Measurements from ENCODE around the gene ANKHD1.
A peak's percentile ranks its signal among the peaks of the same experiment; 100 is the strongest.

The ANKHD1 gene, protein sequence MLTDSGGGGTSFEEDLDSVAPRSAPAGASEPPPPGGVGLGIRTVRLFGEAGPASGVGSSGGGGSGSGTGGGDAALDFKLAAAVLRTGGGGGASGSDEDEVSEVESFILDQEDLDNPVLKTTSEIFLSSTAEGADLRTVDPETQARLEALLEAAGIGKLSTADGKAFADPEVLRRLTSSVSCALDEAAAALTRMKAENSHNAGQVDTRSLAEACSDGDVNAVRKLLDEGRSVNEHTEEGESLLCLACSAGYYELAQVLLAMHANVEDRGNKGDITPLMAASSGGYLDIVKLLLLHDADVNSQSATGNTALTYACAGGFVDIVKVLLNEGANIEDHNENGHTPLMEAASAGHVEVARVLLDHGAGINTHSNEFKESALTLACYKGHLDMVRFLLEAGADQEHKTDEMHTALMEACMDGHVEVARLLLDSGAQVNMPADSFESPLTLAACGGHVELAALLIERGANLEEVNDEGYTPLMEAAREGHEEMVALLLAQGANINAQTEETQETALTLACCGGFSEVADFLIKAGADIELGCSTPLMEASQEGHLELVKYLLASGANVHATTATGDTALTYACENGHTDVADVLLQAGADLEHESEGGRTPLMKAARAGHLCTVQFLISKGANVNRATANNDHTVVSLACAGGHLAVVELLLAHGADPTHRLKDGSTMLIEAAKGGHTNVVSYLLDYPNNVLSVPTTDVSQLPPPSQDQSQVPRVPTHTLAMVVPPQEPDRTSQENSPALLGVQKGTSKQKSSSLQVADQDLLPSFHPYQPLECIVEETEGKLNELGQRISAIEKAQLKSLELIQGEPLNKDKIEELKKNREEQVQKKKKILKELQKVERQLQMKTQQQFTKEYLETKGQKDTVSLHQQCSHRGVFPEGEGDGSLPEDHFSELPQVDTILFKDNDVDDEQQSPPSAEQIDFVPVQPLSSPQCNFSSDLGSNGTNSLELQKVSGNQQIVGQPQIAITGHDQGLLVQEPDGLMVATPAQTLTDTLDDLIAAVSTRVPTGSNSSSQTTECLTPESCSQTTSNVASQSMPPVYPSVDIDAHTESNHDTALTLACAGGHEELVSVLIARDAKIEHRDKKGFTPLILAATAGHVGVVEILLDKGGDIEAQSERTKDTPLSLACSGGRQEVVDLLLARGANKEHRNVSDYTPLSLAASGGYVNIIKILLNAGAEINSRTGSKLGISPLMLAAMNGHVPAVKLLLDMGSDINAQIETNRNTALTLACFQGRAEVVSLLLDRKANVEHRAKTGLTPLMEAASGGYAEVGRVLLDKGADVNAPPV (N-terminal part only)

GRCh38 chr5:140401362-140402257, at the start of gene ANKHD1:
Gene ANKHD1 (plus strand): TSS chr5:140401833. CDS start chr5:140401968, 135 bp downstream.
- DNase-seq, result peak; percentile 100

DNA sequence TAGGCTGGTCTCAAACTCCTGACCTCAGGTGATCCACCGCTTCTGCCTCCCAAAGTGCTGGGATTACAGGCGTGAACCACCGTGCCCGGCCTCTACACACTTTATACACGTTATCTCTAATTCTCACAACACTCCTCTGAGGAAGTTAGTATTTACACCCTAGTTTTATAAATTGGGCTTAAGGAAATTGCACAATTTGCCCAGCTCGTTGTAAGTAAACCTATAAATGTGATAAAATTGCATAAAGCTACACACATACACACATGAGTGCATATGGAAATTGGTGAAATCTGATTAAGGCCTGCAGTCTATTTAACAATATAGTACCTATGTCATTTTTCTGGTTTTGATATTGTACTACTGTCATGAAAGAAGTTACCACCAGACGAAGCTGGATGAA, 46.1 kb upstream of the ANKHD1 start:
- no peak for DNase-seq

DNA sequence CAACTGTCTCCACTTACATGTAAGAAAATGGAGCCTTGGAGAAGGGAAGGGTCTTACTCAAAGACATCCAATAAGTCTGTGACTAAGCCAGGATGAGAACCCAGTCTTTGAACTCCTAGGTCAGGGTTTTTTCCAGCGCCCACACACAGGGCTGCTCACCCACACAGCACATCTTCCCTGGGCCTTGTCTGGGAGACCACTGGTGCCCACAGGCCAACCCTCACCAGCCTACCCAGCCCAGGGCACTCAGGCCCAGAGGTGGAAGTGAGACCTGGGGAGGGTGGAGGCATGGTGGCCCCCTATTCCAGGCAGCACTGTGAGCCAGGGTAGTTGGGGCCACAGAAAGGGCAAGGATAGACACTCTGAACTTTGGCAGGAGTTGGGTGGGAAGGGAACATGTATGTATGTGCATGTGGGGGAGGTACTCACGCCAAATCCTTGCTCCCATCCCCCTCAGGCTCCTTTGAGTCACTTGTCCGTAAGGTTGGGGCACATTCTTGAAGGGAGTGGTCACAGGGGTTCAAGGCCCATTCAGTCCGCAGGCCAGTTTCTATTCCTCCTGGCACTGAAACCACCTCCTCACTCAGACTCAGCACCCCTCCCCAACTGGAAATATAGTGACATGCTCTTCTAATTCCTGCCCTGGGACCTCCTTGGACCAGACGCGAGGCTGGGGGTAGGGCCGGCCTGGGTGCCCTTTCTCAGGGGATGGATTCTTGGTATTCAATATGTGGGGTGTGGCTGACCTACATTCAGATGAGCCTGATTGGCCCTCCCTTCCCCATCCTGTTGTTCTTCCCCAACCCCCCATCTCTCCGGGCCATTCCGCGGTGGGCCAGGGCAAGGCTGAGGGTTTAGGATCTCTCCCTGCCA, 44.5 kb upstream of the ANKHD1 start:
- no peak for DNase-seq

- DNase-seq, result peak; percentile 88
Measured at GRCh38 chr5:140357726-140358093, 43.9 kb upstream of the ANKHD1 start.

DNA sequence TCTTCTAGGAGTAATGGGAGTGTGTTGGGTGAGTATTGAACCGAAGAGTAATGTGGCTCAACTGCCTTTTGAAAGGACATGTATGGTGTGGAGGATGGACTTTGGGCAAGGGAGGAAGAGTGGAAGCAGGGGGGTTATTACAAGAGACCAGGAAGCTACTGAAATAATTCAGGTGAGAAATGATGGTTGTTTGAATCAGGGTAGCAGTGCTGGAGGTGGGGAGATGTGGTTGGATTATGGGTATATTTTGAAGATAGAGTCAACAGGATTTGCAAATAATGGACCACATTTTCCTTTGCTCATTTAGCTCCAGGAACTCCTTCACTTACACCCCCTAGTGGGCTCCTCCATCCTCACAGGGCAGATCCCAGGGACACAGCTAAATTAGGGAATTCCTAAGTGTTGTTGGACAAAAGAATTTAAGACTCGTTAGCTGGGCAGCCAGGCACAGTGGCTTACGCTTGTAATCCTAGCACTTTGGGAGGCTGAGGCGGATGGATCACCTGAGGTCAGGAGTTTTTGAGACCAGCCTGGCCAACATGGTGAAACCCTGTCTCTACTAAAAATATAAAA, 42.8 kb upstream of the ANKHD1 start:
- no peak for DNase-seq

- no peak for DNase-seq
Measured at GRCh38 chr5:140360101-140360500, 41.5 kb upstream of the ANKHD1 start, which contains the start of gene SLC4A9. Gene SLC4A9 (plus strand): TSS chr5:140360194. CDS start chr5:140360237, 43 bp downstream.

DNA sequence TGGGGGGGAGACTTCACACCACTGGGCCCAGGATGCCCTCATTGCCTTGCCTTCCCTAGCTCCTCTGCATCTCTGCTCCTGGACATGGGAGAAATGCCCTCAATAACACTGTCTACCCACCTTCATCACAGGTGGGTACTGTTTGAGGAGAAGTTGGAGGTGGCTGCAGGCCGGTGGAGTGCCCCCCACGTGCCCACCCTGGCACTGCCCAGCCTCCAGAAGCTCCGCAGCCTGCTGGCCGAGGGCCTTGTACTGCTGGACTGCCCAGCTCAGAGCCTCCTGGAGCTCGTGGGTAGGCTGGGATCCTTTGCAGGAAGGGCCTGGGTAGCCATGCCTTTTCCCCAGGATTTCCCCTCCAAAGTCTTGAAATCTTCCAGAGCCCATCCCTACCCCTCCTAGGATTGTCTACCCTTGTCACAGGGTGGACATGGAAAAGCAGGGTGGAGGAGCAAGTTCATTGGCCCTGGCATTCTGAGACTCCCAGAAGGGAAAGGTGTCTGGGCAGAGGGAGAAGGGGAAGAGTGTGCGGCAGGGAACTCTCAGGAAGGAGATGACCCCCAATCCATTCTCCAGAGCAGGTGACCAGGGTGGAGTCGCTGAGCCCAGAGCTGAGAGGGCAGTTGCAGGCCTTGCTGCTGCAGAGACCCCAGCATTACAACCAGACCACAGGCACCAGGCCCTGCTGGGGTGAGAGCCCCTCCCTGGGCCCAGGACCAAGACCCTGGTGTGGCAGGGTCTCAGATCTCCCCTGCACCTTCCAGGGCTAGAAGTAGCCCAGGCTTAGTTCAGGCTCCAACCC, 40.8 kb upstream of the ANKHD1 start:
- no peak for DNase-seq

- no peak for DNase-seq
Measured at GRCh38 chr5:140361901-140362300, 39.7 kb upstream of the ANKHD1 start.

DNA sequence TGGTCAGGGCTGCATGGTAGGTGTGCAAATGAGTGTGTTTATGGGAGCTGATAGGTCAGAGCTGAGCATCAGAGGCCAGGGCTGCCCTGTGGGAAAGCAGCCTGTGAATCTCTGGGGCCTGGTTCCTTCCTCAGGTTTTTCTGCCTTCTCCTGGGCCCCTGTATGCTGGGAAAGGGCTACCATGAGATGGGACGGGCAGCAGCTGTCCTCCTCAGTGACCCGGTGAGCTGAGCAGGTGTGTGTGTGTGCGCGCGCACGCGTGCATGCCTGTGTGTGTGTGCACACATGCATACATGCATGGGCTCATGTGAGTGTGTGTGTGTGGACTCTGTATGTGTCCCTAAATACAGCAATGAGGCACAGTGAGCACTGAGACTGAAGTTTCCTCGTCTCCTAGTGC, 39.3 kb upstream of the ANKHD1 start:
- no peak for DNase-seq

DNA sequence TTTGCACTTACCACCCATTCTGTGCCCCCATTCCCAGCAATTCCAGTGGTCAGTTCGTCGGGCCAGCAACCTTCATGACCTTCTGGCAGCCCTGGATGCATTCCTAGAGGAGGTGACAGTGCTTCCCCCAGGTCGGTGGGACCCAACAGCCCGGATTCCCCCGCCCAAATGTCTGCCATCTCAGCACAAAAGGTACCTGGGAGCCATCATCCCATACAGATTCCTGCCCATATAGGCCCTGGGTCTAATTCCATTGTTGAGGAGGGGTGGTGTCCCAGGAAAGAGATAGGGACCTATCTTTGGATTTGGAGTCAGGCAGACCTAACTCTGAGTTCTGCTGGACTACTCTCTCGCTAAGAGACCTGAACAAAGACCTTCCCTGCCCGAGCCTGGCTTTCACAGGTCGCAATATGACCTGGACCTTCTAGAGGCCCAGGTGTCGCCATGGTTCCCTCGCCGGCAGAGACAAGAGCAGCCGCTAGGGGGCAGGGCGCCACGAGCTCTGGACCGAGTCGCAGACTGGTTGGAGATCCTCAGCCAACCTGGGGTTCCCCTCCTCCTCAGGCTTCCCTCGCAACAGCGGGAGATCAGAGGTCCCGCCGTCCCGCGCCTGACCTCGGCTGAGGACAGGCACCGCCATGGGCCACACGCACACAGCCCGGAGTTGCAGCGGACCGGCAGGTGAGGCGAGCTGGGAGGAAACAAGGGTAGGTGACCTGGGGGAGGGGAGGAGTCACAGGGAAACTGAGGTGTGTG, 38.6 kb upstream of the ANKHD1 start:
- peak; percentile 89 for DNase-seq

DNA sequence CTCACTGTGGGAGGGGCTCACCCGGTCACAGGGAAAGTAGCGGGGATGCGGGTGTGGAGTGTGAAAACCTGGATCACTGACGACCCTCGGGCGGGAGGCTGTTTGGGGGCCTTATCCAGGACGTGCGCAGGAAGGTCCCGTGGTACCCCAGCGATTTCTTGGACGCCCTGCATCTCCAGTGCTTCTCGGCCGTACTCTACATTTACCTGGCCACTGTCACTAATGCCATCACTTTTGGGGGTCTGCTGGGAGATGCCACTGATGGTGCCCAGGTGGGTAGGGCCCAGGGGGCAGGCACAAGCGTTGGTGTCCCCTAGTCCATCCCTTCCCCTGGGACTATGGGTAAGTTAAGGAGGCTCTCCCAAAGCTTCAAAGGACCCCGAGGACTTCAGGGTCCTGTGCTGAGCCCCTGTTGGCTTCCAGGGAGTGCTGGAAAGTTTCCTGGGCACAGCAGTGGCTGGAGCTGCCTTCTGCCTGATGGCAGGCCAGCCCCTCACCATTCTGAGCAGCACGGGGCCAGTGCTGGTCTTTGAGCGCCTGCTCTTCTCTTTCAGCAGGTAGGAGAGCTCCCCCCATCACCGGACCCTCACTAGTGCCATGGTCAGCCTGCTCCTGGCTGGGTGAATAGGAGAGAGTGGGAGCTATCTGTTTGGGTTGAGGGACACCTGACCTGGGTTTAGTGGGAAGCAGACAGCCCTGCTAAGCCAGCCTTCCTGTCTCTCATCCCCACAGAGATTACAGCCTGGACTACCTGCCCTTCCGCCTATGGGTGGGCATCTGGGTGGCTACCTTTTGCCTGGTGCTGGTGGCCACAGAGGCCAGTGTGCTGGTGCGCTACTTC, 37.8 kb upstream of the ANKHD1 start:
- no peak for DNase-seq

GRCh38 chr5:140364472-140364765, 37.2 kb upstream of the ANKHD1 start:
- DNase-seq, result no peak

GRCh38 chr5:140365282-140365681, 36.4 kb upstream of the ANKHD1 start:
- no peak for DNase-seq

- no peak for DNase-seq
Measured at GRCh38 chr5:140365941-140366340, 35.7 kb upstream of the ANKHD1 start.

DNA sequence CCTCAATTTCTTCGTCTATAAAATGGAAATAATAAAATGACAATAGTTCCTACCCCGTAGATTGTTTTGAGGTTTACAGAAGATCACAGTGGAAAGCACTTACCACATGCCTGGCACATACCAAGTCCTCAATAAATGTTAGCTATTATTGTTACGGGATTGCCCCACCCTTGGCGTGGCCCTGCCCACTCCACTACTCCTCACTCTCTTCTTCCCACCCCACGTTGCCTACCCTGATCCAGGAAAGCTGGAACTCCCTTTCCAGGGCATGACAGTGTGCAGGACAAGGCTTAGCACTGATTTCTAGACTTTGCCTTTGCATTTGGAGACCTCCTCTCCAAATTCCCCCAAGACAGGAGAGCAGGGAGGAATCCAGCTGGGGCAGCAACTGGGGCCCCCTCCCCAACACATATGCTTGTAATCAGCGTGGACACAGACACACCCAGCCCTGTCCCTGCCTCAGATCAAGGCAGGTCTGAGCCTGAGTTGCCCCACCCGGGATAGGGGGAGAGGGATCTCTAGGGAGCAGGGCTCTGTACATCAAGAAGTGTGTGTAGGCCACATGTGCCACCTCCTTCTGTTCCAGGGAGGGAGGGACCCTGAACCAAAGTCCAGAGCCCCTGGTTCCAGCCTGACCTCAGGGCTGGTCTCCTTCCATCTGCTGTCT, 34.9 kb upstream of the ANKHD1 start:
- no peak for DNase-seq

- DNase-seq, result no peak
Measured at GRCh38 chr5:140367256-140368013, 34.2 kb upstream of the ANKHD1 start.

All from activated CD4-positive, alpha-beta T cell treated with anti-CD3 and anti-CD28 coated beads, Interleukin-10, Interleukin-2, amounts not matched to agents 100 ng/mL and 50 ng/mL, durations not matched to agents 16 hours and 8 hours (primary cell).